RWPE2 (cell line): Measurements from ENCODE around the gene FER1L5.
A peak's percentile ranks its signal among the peaks of the same experiment; 100 is the strongest.

Source experiments
- ATAC-seq: fragments of 200-7000 bp; cut with Tn5 transposase; 3 replicates; pipeline ENCODE4 v1.9.1; 2021; ENCODE audit warnings: low read depth
- DNase-seq: peaks from one replicate; pipeline ENCODE4 v3.0.0-alpha.2; 2020; ENCODE audit warnings: low spot score
- H3K27ac ChIP-seq: fragments of 450-650 bp; 2 replicates; pipeline ENCODE4 v1.5.1; 2017; ENCODE audit warnings: mild to moderate bottlenecking; ENCODE audit not compliant: poor library complexity, severe bottlenecking
- H3K27me3 ChIP-seq: fragments of 250-450 bp; sonication (Bioruptor Pico); 2 replicates; pipeline ENCODE4 v1.5.1; 2021; ENCODE audit warnings: mild to moderate bottlenecking, moderate library complexity; ENCODE audit not compliant: insufficient read depth, poor library complexity, severe bottlenecking
- H3K36me3 ChIP-seq: fragments of 250-450 bp; sonication (Bioruptor Pico); 2 replicates; pipeline ENCODE4 v1.5.1; 2020; ENCODE audit warnings: low read depth, mild to moderate bottlenecking, moderate library complexity
- H3K4me1 ChIP-seq: fragments of 250-450 bp; sonication (Bioruptor Pico); 2 replicates; pipeline ENCODE4 v1.5.1; 2021; ENCODE audit warnings: mild to moderate bottlenecking, moderate library complexity; ENCODE audit not compliant: insufficient read depth, poor library complexity, severe bottlenecking
- H3K4me3 ChIP-seq: fragments of 250-450 bp; sonication (Bioruptor Pico); 2 replicates; pipeline ENCODE4 v1.5.1; 2021; ENCODE audit warnings: mild to moderate bottlenecking, moderate library complexity; ENCODE audit not compliant: severe bottlenecking
- H3K9me3 ChIP-seq: fragments of 250-450 bp; sonication (Bioruptor Pico); 2 replicates; pipeline ENCODE4 v1.5.1; 2021; ENCODE audit warnings: mild to moderate bottlenecking, moderate library complexity; ENCODE audit not compliant: severe bottlenecking
- TF ChIP-seq, protein P1 (sequence below): fragments of 450-650 bp; IDR thresholded peaks from one replicate; pipeline ENCODE4 v1.5.1; 2017; ENCODE audit warnings: mild to moderate bottlenecking, moderate library complexity; ENCODE audit not compliant: poor library complexity, severe bottlenecking

Gene FER1L5

DNA sequence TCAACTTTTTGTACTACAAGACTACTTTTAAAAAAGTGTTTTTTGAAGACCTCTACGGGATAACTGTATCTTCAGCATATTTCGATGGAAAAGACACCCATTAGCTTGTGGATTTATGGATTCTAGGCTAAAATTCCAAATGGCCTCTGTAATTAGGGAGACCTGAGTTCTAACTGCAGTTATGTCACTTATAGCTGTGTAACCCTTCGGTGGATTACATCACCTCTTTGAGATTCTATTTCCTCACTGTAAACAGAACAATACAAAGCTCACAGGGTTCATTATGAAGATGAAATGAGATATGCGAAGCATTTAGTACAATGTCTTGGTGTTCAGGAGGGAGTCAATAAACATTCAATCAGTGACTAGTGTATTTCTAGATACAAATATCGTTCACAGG lies 73.1 kb downstream of the FER1L5 start:
- no peaks in the 10 kb centered on the region for H3K4me1 ChIP-seq
- peaks cover 57% of the 10 kb centered on the region for H3K36me3 ChIP-seq
- ATAC-seq (no peak), DNase-seq (no peak)
- TF ChIP-seq, protein P1, sequence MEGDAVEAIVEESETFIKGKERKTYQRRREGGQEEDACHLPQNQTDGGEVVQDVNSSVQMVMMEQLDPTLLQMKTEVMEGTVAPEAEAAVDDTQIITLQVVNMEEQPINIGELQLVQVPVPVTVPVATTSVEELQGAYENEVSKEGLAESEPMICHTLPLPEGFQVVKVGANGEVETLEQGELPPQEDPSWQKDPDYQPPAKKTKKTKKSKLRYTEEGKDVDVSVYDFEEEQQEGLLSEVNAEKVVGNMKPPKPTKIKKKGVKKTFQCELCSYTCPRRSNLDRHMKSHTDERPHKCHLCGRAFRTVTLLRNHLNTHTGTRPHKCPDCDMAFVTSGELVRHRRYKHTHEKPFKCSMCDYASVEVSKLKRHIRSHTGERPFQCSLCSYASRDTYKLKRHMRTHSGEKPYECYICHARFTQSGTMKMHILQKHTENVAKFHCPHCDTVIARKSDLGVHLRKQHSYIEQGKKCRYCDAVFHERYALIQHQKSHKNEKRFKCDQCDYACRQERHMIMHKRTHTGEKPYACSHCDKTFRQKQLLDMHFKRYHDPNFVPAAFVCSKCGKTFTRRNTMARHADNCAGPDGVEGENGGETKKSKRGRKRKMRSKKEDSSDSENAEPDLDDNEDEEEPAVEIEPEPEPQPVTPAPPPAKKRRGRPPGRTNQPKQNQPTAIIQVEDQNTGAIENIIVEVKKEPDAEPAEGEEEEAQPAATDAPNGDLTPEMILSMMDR: no peak
- H3K9me3 ChIP-seq: no peaks in the 10 kb centered on the region
- H3K27ac ChIP-seq: no peak overlapping the region
- H3K4me3 ChIP-seq: no peak overlapping the region
- H3K27me3 ChIP-seq: no peaks in the 10 kb centered on the region

DNA sequence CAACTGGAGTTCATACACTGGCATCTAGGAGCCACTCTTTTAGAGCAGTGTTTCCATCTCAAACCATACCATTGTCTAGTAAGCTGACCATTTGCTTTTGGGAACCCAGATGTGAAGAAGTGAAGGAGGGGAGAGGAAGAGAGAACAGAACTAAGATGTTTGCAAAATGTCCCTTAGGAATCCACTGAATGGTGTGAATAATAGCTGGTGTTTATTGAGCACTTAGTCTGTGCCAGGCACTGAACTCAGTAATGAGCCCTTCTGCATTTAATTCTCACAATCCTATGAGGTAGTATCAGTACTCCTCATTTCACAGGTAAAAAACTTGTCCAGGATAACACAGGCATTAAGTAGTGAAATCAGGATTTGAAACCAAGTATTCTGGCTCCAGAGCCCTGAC lies 73.8 kb downstream of the FER1L5 start:
- TF ChIP-seq, protein P1: no peak
- peaks cover 52% of the 10 kb centered on the region for H3K36me3 ChIP-seq
- H3K27ac ChIP-seq: no peak overlapping the region
- no peak overlapping the region for H3K4me3 ChIP-seq
- DNase-seq: no peak
- no peaks in the 10 kb centered on the region for H3K4me1 ChIP-seq
- no peaks in the 10 kb centered on the region for H3K27me3 ChIP-seq
- no peaks in the 10 kb centered on the region for H3K9me3 ChIP-seq
- ATAC-seq: no peak

DNA sequence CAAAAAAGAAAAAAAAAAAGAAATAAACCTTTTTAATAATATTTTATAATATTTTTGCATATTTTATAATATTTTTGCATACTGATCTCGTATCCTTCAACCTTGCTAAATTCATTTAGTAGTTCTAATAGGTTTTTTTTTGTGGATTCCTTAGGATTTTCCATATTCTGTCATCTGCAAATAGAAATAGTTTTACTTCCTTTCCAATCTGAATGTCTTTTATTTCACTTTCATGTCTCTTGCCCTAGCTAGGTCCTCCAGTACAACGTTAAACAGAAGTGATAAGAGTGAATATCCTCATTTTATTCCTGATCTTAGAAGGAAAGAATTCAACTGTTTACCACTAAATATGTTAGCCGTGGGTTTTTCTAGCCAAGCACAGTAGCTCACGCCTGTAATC lies 83.6 kb downstream of the FER1L5 start:
- no peak overlapping the region for H3K27ac ChIP-seq
- TF ChIP-seq, protein P1: no peak
- H3K9me3 ChIP-seq: no peaks in the 10 kb centered on the region

DNA sequence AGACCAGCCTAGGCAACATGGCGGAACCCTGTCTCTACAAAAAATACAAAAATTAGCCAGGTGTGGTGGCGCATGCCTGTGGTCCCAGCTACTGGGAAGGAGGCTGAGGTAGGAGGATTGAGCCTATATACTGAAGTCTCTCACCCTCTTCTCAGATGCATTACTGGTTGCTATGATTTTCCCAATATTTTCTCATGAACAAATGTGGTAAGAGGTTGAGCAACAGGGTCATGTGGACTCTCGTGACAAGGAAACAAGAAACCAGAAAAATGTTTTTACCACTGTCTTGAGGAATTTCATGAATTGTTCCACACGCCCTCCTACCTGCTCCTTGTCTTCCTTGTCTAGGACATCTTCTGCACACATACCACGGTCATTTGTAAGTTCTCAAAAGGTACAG lies 84.9 kb downstream of the FER1L5 start:
- no peak for DNase-seq
- no peaks in the 10 kb centered on the region for H3K27me3 ChIP-seq
- H3K9me3 ChIP-seq: no peaks in the 10 kb centered on the region
- TF ChIP-seq, protein P1: no peak
- no peaks in the 10 kb centered on the region for H3K4me1 ChIP-seq
- ATAC-seq: no peak
- H3K27ac ChIP-seq: no peak overlapping the region
- H3K36me3 ChIP-seq: peaks cover 71% of the 10 kb centered on the region
- no peak overlapping the region for H3K4me3 ChIP-seq

More for the DNA sequence above, 83.6 kb downstream of the FER1L5 start:
- H3K4me3 ChIP-seq: no peak overlapping the region
- H3K4me1 ChIP-seq: no peaks in the 10 kb centered on the region
- H3K36me3 ChIP-seq: peaks cover 58% of the 10 kb centered on the region
- H3K27me3 ChIP-seq: no peaks in the 10 kb centered on the region
- no peak for ATAC-seq
- DNase-seq: no peak

DNA sequence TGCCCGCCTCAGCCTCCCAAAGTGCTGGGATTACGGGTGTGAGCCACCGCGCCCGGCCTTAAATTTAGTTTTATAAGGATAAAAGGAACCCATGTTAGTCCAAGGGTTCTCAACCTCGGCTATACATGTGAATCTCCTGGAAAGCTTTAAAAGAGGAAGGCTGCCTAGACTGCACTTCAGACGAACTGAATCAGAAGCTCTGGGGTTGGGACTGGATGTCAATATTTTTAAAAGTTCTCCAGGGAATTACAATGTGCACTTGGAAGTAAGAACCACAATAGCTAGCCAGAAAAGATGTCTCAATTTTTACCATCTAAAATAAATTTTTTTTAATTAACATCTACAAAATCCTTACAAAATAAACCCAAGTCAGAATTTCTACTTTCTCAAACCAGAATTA lies 87.2 kb downstream of the FER1L5 start:
- H3K36me3 ChIP-seq: peaks cover 83% of the 10 kb centered on the region
- ATAC-seq (no peak), DNase-seq (no peak)
- no peaks in the 10 kb centered on the region for H3K9me3 ChIP-seq
- H3K4me1 ChIP-seq: no peaks in the 10 kb centered on the region
- TF ChIP-seq, protein P1: no peak
- H3K27me3 ChIP-seq: no peaks in the 10 kb centered on the region
- peak overlapping the region; percentile 18 for H3K27ac ChIP-seq
- H3K4me3 ChIP-seq: no peak overlapping the region
